MG63 (cell line): ENCODE measurements around the gene DISP3. TPM values are rescaled to one million over a fixed set of nuclear protein-coding genes. Genes with fewer than 3 reads are reported as not detected.

Source experiments
- DNase-seq: peaks from one replicate; pipeline ENCODE4 v3.0.0-alpha.2; 2020
- H3K27me3 ChIP-seq: fragments of 250-450 bp; sonication (Bioruptor Pico); 2 replicates; pipeline ENCODE4 v1.5.1; 2020; ENCODE audit warnings: mild to moderate bottlenecking, moderate library complexity
- H3K36me3 ChIP-seq: fragments of 250-450 bp; sonication (Bioruptor Pico); 2 replicates; pipeline ENCODE4 v1.5.1; 2020; ENCODE audit warnings: mild to moderate bottlenecking, moderate library complexity
- H3K4me3 ChIP-seq: fragments of 250-450 bp; sonication (Bioruptor Pico); 2 replicates; pipeline ENCODE4 v1.5.1; 2020; ENCODE audit warnings: mild to moderate bottlenecking, moderate library complexity
- H3K9me3 ChIP-seq: fragments of 250-450 bp; sonication (Bioruptor Pico); 2 replicates; pipeline ENCODE4 v1.5.1; 2020; ENCODE audit warnings: mild to moderate bottlenecking, moderate library complexity
- total RNA-seq: library from RNA; depleted of rRNA; stranded (reverse); fragments of >200 nt; shearing (Covaris generic); gene quantifications from 2 replicates; pipeline ENCODE4 v1.2.3, GENCODE V29; 2014; ENCODE audit warnings: low replicate concordance

Gene DISP3
- total RNA-seq, 1 experiment from 2014 or later: 0.16 TPM

GRCh38 chr1:11474826-11475225, 4.1 kb upstream of the DISP3 start:
- H3K27me3 ChIP-seq: peaks cover 24% of the 10 kb centered on the region
- H3K36me3 ChIP-seq: no peaks in the 10 kb centered on the region
- no peak overlapping the region for H3K4me3 ChIP-seq

GRCh38 chr1:11475748-11476147, 3.2 kb upstream of the DISP3 start:
- H3K9me3 ChIP-seq: no peaks in the 10 kb centered on the region
- H3K27me3 ChIP-seq: peaks cover 33% of the 10 kb centered on the region
- H3K36me3 ChIP-seq: no peaks in the 10 kb centered on the region
- H3K4me3 ChIP-seq: no peak overlapping the region
- no peak for DNase-seq

More at GRCh38 chr1:11474826-11475225, 4.1 kb upstream of the DISP3 start:
- DNase-seq: no peak
- H3K9me3 ChIP-seq: no peaks in the 10 kb centered on the region

- no peak for DNase-seq
- Histone ChIP-seq H3K4me3 (peak overlapping the region; percentile 47), H3K9me3 (no peaks in the 10 kb centered on the region), H3K27me3 (peaks cover 54% of the 10 kb centered on the region), H3K36me3 (no peaks in the 10 kb centered on the region)
These were observed 522 bp downstream of the DISP3 start for GRCh38 chr1:11479375-11479979.

- Histone ChIP-seq H3K27me3 (peaks cover 51% of the 10 kb centered on the region), H3K9me3 (no peaks in the 10 kb centered on the region), H3K4me3 (no peak overlapping the region), H3K36me3 (no peaks in the 10 kb centered on the region)
- no peak for DNase-seq
These were observed 2.1 kb downstream of the DISP3 start for GRCh38 chr1:11481019-11481418.

- H3K36me3 ChIP-seq: no peaks in the 10 kb centered on the region
- DNase-seq: no peak
- peaks cover 52% of the 10 kb centered on the region for H3K27me3 ChIP-seq
- H3K4me3 ChIP-seq: no peak overlapping the region
- H3K9me3 ChIP-seq: no peaks in the 10 kb centered on the region
These were observed 3.2 kb downstream of the DISP3 start for GRCh38 chr1:11482198-11482597.

- Histone ChIP-seq H3K4me3 (no peak overlapping the region), H3K9me3 (no peaks in the 10 kb centered on the region), H3K36me3 (no peaks in the 10 kb centered on the region), H3K27me3 (peaks cover 53% of the 10 kb centered on the region)
- no peak for DNase-seq
These were observed 3.9 kb downstream of the DISP3 start for GRCh38 chr1:11482701-11483479.

- H3K36me3 ChIP-seq: no peaks in the 10 kb centered on the region
- peaks cover 53% of the 10 kb centered on the region for H3K27me3 ChIP-seq
- peak; percentile 23 for DNase-seq
- H3K4me3 ChIP-seq: no peak overlapping the region
- H3K9me3 ChIP-seq: no peaks in the 10 kb centered on the region
These were observed 4.8 kb downstream of the DISP3 start for GRCh38 chr1:11483581-11484320.

- Histone ChIP-seq H3K9me3 (no peaks in the 10 kb centered on the region), H3K27me3 (peaks cover 52% of the 10 kb centered on the region), H3K36me3 (no peaks in the 10 kb centered on the region), H3K4me3 (no peak overlapping the region)
- DNase-seq: peak; percentile 28
These were observed 5.3 kb downstream of the DISP3 start for GRCh38 chr1:11484321-11484655.

- no peaks in the 10 kb centered on the region for H3K9me3 ChIP-seq
- peaks cover 43% of the 10 kb centered on the region for H3K27me3 ChIP-seq
- no peak for DNase-seq
- no peaks in the 10 kb centered on the region for H3K36me3 ChIP-seq
- no peak overlapping the region for H3K4me3 ChIP-seq
These were observed 6.2 kb downstream of the DISP3 start for GRCh38 chr1:11485191-11485590.

GRCh38 chr1:11486231-11487009, 7.5 kb downstream of the DISP3 start:
- Histone ChIP-seq H3K36me3 (no peaks in the 10 kb centered on the region), H3K27me3 (peaks cover 33% of the 10 kb centered on the region), H3K4me3 (no peak overlapping the region), H3K9me3 (no peaks in the 10 kb centered on the region)
- no peak for DNase-seq

- Histone ChIP-seq H3K4me3 (no peak overlapping the region), H3K9me3 (no peaks in the 10 kb centered on the region), H3K36me3 (no peaks in the 10 kb centered on the region), H3K27me3 (peaks cover 28% of the 10 kb centered on the region)
- no peak for DNase-seq
These were observed 8.3 kb downstream of the DISP3 start for GRCh38 chr1:11487196-11487751.

GRCh38 chr1:11488201-11488770, 9.3 kb downstream of the DISP3 start:
- no peak overlapping the region for H3K4me3 ChIP-seq
- H3K9me3 ChIP-seq: no peaks in the 10 kb centered on the region
- no peaks in the 10 kb centered on the region for H3K36me3 ChIP-seq
- no peak for DNase-seq
- peaks cover 21% of the 10 kb centered on the region for H3K27me3 ChIP-seq

GRCh38 chr1:11488966-11489625, 10.1 kb downstream of the DISP3 start:
- Histone ChIP-seq H3K27me3 (peaks cover 17% of the 10 kb centered on the region), H3K9me3 (no peaks in the 10 kb centered on the region), H3K36me3 (no peaks in the 10 kb centered on the region), H3K4me3 (no peak overlapping the region)
- DNase-seq: no peak

GRCh38 chr1:11492235-11492634, 13.3 kb downstream of the DISP3 start:
- H3K4me3 ChIP-seq: no peak overlapping the region
- no peaks in the 10 kb centered on the region for H3K36me3 ChIP-seq
- no peaks in the 10 kb centered on the region for H3K9me3 ChIP-seq
- peaks cover 14% of the 10 kb centered on the region for H3K27me3 ChIP-seq
- DNase-seq: no peak

- DNase-seq: no peak
- Histone ChIP-seq H3K36me3 (no peaks in the 10 kb centered on the region), H3K9me3 (no peaks in the 10 kb centered on the region), H3K27me3 (no peaks in the 10 kb centered on the region; the same call in 1 of the 2 replicates), H3K4me3 (no peak overlapping the region)
These were observed 15.2 kb downstream of the DISP3 start for GRCh38 chr1:11493972-11494655.
